SK-N-SH (cell line): Measurements from ENCODE around the gene CAMTA2. TPM values are rescaled to one million over a fixed set of nuclear protein-coding genes. Genes with fewer than 3 reads are reported as not detected.

Experiments
- CTCF ChIA-PET: fragments of 300-600, 350-600 bp; formaldehyde crosslinking; extraction: SDS; loops from one replicate; lab custom pipeline; 2021; lab: Yijun Ruan, JAX
- POLR2A ChIA-PET: fragments of 350-600 bp; sonication (Branson Sonifier 250); formaldehyde crosslinking; extraction: SDS; loops from one replicate; lab custom pipeline; 2020; ENCODE audit warnings: antibody characterized with exemption, inconsistent platforms; lab: Yijun Ruan, JAX
- DNase-seq: peaks from one replicate; pipeline ENCODE4 v3.0.0; 2012
- H2AFZ ChIP-seq: fragments of 200-600 bp; sonication (generic); 2 replicates; pipeline ENCODE4 v1.8.1; 2016; ENCODE audit warnings: antibody characterized with exemption, mild to moderate bottlenecking, low read depth
- H3F3A ChIP-seq: fragments of 200-600 bp; sonication (generic); replicated peaks from 2 replicates; pipeline ENCODE3; 2016; ENCODE audit warnings: antibody characterized with exemption, mild to moderate bottlenecking; ENCODE audit not compliant: insufficient read depth
- H3K27ac ChIP-seq, 2 experiments: fragments of 200-500 bp in 1 of 2; fragments of 200-600 bp in 1 of 2; sonication (Bioruptor generic) in 1 of 2; sonication (generic), shearing (Covaris generic) in 1 of 2; 2 replicates each; pipeline versions ENCODE4 v1.5.1 to v1.6.1; 2014 to 2016; ENCODE audit warnings: low read depth in 2 of 2, inconsistent platforms in 1 of 2, low read length in 1 of 2, mild to moderate bottlenecking in 1 of 2, mixed read lengths in 1 of 2
- H3K27me3 ChIP-seq: fragments of 200-600 bp; sonication (generic), shearing (Covaris generic); 2 replicates; pipeline ENCODE4 v1.6.1; 2016; ENCODE audit warnings: mixed run types; ENCODE audit not compliant: insufficient read depth
- H3K36me3 ChIP-seq, 2 experiments: fragments of 200-500 bp in 1 of 2; fragments of 200-600 bp in 1 of 2; sonication (Bioruptor generic) in 1 of 2; sonication (generic) in 1 of 2; replicated peaks in 1 of 2; 2 replicates each; pipeline versions ENCODE3 to v1.5.1; 2014 to 2016; ENCODE audit warnings: low read length in 1 of 2, mild to moderate bottlenecking in 1 of 2; ENCODE audit not compliant: insufficient read depth in 2 of 2, control insufficient read depth in 1 of 2
- H3K4me1 ChIP-seq, 2 experiments: fragments of 200-500 bp in 1 of 2; fragments of 200-600 bp in 1 of 2; sonication (Bioruptor generic) in 1 of 2; sonication (generic), shearing (Covaris generic) in 1 of 2; 2 replicates each; pipeline versions ENCODE4 v1.5.1 to v1.6.1; 2014 to 2016; ENCODE audit warnings: low read depth in 1 of 2, low read length in 1 of 2, mixed run types in 1 of 2; ENCODE audit not compliant: insufficient read depth in 2 of 2, control insufficient read depth in 1 of 2
- H3K4me2 ChIP-seq: fragments of 200-600 bp; sonication (generic), shearing (Covaris generic); 2 replicates; pipeline ENCODE4 v1.6.1; 2017; ENCODE audit warnings: mixed run types
- H3K4me3 ChIP-seq, 2 experiments: fragments of 200-500 bp in 1 of 2; fragments of 200-600 bp in 1 of 2; sonication (Bioruptor generic) in 1 of 2; sonication (generic), shearing (Covaris generic) in 1 of 2; 2 replicates each; pipeline versions ENCODE4 v1.5.1 to v1.8.1; 2014 to 2016; ENCODE audit warnings: low read depth in 2 of 2, inconsistent platforms in 1 of 2, low read length in 1 of 2, mild to moderate bottlenecking in 1 of 2, mixed read lengths in 1 of 2, moderate library complexity in 1 of 2
- H3K79me2 ChIP-seq: fragments of 200-600 bp; sonication (generic); 2 replicates; pipeline ENCODE4 v1.8.1; 2017; ENCODE audit warnings: mild to moderate bottlenecking; ENCODE audit not compliant: insufficient read depth
- H3K9ac ChIP-seq: fragments of 200-600 bp; sonication (generic); 2 replicates; pipeline ENCODE4 v1.6.1; 2017; ENCODE audit warnings: mixed run types
- H3K9me2 ChIP-seq: fragments of 200-600 bp; sonication (generic); 2 replicates; pipeline ENCODE4 v1.6.1; 2017; ENCODE audit warnings: mixed run types
- H3K9me3 ChIP-seq: fragments of 200-600 bp; sonication (generic); 2 replicates; pipeline ENCODE4 v1.6.1; 2017; ENCODE audit warnings: mixed run types, mild to moderate bottlenecking, moderate library complexity
- H4K20me1 ChIP-seq: fragments of 200-600 bp; sonication (generic); 2 replicates; pipeline ENCODE4 v1.6.1; 2017; ENCODE audit warnings: mild to moderate bottlenecking, mixed run types; ENCODE audit not compliant: insufficient read depth
- CHD2 ChIP-seq: fragments of 150-350 bp; IDR thresholded peaks from 2 replicates; pipeline ENCODE4 v1.6.1; 2018; ENCODE audit warnings: low read length; ENCODE audit not compliant: partially characterized antibody
- ELF1 ChIP-seq: IDR thresholded peaks from 2 replicates; pipeline ENCODE4 v1.4.0; 2012
- EP300 ChIP-seq, 2 experiments: IDR thresholded peaks; 2 replicates each; pipeline versions ENCODE4 v1.4.0 to v1.6.1; 2012; ENCODE audit warnings: borderline replicate concordance in 1 of 2, low read depth in 1 of 2, low read length in 1 of 2
- GABPA ChIP-seq: IDR thresholded peaks from 2 replicates; pipeline ENCODE4 v1.4.0; 2012; ENCODE audit warnings: low read depth, mild to moderate bottlenecking
- MXI1 ChIP-seq: IDR thresholded peaks from 2 replicates; pipeline ENCODE4 v1.6.1; 2012; ENCODE audit warnings: mild to moderate bottlenecking, low read depth, low read length, improper control_type of control experiment
- NFIC ChIP-seq: IDR thresholded peaks from 2 replicates; pipeline ENCODE4 v1.4.0; 2012; ENCODE audit warnings: borderline replicate concordance
- REST ChIP-seq: IDR thresholded peaks from 2 replicates; pipeline ENCODE4 v1.6.1; 2012; ENCODE audit warnings: mild to moderate bottlenecking, low read depth, low read length, moderate library complexity
- SMC3 ChIP-seq: IDR thresholded peaks from 2 replicates; pipeline ENCODE4 v1.6.1; 2012; ENCODE audit warnings: low read depth, low read length, improper control_type of control experiment
- TCF12 ChIP-seq: IDR thresholded peaks from 2 replicates; pipeline ENCODE4 v1.4.0; 2012
- ZBTB33 ChIP-seq: IDR thresholded peaks from 2 replicates; pipeline ENCODE4 v1.4.0; 2012; ENCODE audit warnings: low read depth, borderline replicate concordance
- WGBS: methylation state at CpG from one replicate; pipeline ENCODE4 v1.1.6; 2017; ENCODE audit warnings: low lambda C conversion rate; 5-methylcytosine and 5-hydroxymethylcytosine counted together
- polyA plus RNA-seq, 3 experiments: library from polyadenylated mRNA; depleted of rRNA; stranded (reverse); fragments of >200 nt; gene quantifications; 2 replicates each; pipeline ENCODE4 v1.2.3, GENCODE V29; 2012
- TF ChIP-seq, protein P1 (sequence below): IDR thresholded peaks from 2 replicates; pipeline ENCODE4 v1.4.0; 2012; ENCODE audit warnings: low read depth
- TF ChIP-seq, protein P2 (sequence below): fragments of 150-350 bp; IDR thresholded peaks from 2 replicates; pipeline ENCODE4 v1.6.1; 2016; ENCODE audit warnings: mild to moderate bottlenecking, low read depth, low read length

The CAMTA2 gene
- polyA plus RNA-seq, 1 of the 3 experiments (the other 2 are of a cell fraction) = 27.0 TPM

DNA sequence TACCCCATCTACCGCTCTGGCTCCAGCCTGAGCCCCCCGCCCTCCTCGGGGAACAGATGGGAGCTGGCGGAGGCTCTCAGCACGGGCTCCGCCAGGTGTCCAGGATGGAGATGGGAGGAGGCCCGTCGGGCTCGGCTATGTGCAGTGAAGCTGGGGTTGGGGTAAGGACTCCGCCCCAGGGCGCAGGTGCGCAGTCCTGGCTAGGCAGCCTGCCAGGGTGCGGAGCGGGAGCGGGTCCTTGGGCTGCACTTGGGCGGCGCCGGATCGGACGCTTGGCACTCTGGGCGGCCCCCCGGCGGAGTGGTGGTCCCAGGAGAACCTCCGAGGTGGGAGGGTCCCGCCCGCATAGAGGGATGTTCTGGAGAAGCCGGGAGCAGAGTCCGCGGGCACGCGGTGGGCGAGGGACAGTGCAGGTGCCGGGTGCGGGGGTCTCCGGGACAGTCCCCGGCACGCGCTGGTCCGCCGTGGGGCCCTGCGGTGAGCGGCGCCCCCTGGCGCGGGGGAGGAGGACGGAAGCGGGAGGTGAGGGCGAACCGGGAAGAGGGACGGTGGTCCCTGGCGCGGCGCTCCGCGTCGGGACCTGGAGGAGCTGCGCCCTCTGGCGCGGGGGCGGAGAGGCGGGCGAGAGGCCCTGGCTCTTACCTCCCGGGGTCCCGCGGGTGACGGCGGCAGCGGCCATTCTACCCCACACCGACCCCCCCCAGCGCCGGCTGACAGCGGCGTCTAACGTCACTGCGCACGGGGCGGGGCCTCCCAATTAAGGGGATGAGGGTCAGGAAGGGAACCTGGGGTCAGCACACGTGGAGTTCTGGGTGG is at the start of gene CAMTA2 (continued):
- no peak for TF ChIP-seq ZBTB33

- WGBS = 20% methylated on average over 10 of the region's 24 CpGs
Observed at GRCh38 chr17:5035315-5035714, 47.8 kb upstream of the CAMTA2 start, which contains the start of gene SLC52A1. Gene SLC52A1, minus strand, starts transcription at chr17:5035426. Its CDS starts 820 bp downstream, at chr17:5034606.

More at GRCh38 chr17:5035315-5035714, 47.8 kb upstream of the CAMTA2 start, which contains the start of gene SLC52A1:
- DNase-seq = peak; percentile 60
- peaks cover 0 to 2% of the 10 kb centered on the region in 2 experiments; a peak in 1 of 4 replicates for H3K4me1 ChIP-seq
- no peak within 1 kb of the TSS for H3K9ac ChIP-seq
- no peaks in the 10 kb centered on the region for H3F3A ChIP-seq
- no peak for TF ChIP-seq ELF1
- TF ChIP-seq TCF12 = no peak
- no peak for TF ChIP-seq REST
- TF ChIP-seq NFIC = no peak
- TF ChIP-seq, protein P1, sequence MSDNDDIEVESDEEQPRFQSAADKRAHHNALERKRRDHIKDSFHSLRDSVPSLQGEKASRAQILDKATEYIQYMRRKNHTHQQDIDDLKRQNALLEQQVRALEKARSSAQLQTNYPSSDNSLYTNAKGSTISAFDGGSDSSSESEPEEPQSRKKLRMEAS = no peak
- no peak for TF ChIP-seq SMC3
- TF ChIP-seq MXI1 = no peak
- no peak for TF ChIP-seq EP300 (IDR thresholded peaks at IDR 0.05; ENCODE audit: borderline replicate concordance in 1 of 2, low read depth in 1 of 2, low read length in 1 of 2)
- no peak for TF ChIP-seq GABPA
- no peak for TF ChIP-seq CHD2
- TF ChIP-seq, protein P2, sequence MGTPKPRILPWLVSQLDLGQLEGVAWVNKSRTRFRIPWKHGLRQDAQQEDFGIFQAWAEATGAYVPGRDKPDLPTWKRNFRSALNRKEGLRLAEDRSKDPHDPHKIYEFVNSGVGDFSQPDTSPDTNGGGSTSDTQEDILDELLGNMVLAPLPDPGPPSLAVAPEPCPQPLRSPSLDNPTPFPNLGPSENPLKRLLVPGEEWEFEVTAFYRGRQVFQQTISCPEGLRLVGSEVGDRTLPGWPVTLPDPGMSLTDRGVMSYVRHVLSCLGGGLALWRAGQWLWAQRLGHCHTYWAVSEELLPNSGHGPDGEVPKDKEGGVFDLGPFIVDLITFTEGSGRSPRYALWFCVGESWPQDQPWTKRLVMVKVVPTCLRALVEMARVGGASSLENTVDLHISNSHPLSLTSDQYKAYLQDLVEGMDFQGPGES = no peak
- ChIA-PET POLR2A (interaction anchor here (1.2 kb wide), 1 partner anchor 68 kb away, joined by 3 read pairs; the partner anchor contains the start of gene SPAG7), CTCF (interaction anchor here (0.9 to 5.6 kb wide), 7 partner anchors 27 to 132 kb away, joined by 3 to 39 read pairs (median 3); partner anchors contain the start of gene CHRNE)
- no peaks in the 10 kb centered on the region for H3K9me2 ChIP-seq
- 0 out of 2 replicates have a peak within 1 kb of the TSS, but pooled peaks have one; percentile 29 for H2AFZ ChIP-seq
- H3K4me2 ChIP-seq = peak within 1 kb of the TSS; percentile 60; the same call in 1 of the 2 replicates
- no peaks in the 10 kb centered on the region for H3K79me2 ChIP-seq
- no peaks in the 10 kb centered on the region for H4K20me1 ChIP-seq
- no peaks in the 10 kb centered on the region for H3K9me3 ChIP-seq
- no peaks in the 10 kb centered on the region for H3K36me3 ChIP-seq
- no peak within 1 kb of the TSS for H3K27ac ChIP-seq
- no peaks in the 10 kb centered on the region for H3K27me3 ChIP-seq
- peak within 1 kb of the TSS; percentile 21 to 45; a peak in 3 of 4 replicates for H3K4me3 ChIP-seq
